HUES48 (cell line): ENCODE results near the gene HLA-B.

ENCODE experiments used
- H3K27ac ChIP-seq: one replicate; pipeline ENCODE4 v1.7.0; 2013; ENCODE audit warnings: low read depth, low read length, inconsistent platforms
- H3K27me3 ChIP-seq: 2 replicates; pipeline ENCODE4 v1.6.1; 2013; ENCODE audit warnings: mild to moderate bottlenecking, low read length; ENCODE audit not compliant: control insufficient read depth, insufficient read depth
- H3K36me3 ChIP-seq: 2 replicates; pipeline ENCODE4 v1.6.1; 2013; ENCODE audit warnings: low read length; ENCODE audit not compliant: control insufficient read depth, insufficient read depth
- H3K4me1 ChIP-seq: 2 replicates; pipeline ENCODE4 v1.6.1; 2013; ENCODE audit warnings: mild to moderate bottlenecking, low read length; ENCODE audit not compliant: control insufficient read depth, insufficient read depth
- H3K4me3 ChIP-seq: 2 replicates; pipeline ENCODE4 v1.5.1; 2013; ENCODE audit warnings: mild to moderate bottlenecking, low read depth, low read length
- H3K9ac ChIP-seq: 2 replicates; pipeline ENCODE4 v1.6.1; 2013; ENCODE audit warnings: mild to moderate bottlenecking, low read depth, low read length, moderate library complexity
- H3K9me3 ChIP-seq: 2 replicates; pipeline ENCODE4 v1.6.1; 2013; ENCODE audit warnings: low read length; ENCODE audit not compliant: control insufficient read depth, insufficient read depth

HLA-B gene

GRCh38 chr6:31304683-31305082 lies 52.3 kb downstream of the HLA-B start:
- Histone ChIP-seq H3K4me1 (no peaks in the 10 kb centered on the region), H3K9me3 (no peaks in the 10 kb centered on the region), H3K4me3 (no peak overlapping the region), H3K36me3 (no peaks in the 10 kb centered on the region), H3K27ac (no peak overlapping the region), H3K27me3 (peaks cover 7% of the 10 kb centered on the region), H3K9ac (no peak overlapping the region)
